WTC11 (cell line): ENCODE results near the gene OSBP2.

Experiments used
- ESRRA ChIP-seq: sonication (generic); formaldehyde crosslinking; IDR thresholded peaks from 2 replicates; pipeline ENCODE4 v1.8.1; 2022; ENCODE audit warnings: mild to moderate bottlenecking, missing genetic modification reagents, borderline replicate concordance
- NFATC4 ChIP-seq: fragments of 250-450 bp; sonication (Bioruptor Pico); IDR thresholded peaks from 2 replicates; pipeline ENCODE4 v1.9.0; 2021; ENCODE audit warnings: mild to moderate bottlenecking
- NR3C1 ChIP-seq: sonication (generic); formaldehyde crosslinking; conservative IDR thresholded peaks from 2 replicates; pipeline ENCODE4 v1.8.1; 2023; ENCODE audit warnings: low read depth, mild to moderate bottlenecking, missing genetic modification reagents
- SP1 ChIP-seq: sonication (generic); formaldehyde crosslinking; conservative IDR thresholded peaks from 2 replicates; pipeline ENCODE4 v1.8.1; 2022; ENCODE audit warnings: missing genetic modification reagents
- TEAD4 ChIP-seq: sonication (generic); formaldehyde crosslinking; IDR thresholded peaks from 2 replicates; pipeline ENCODE4 v1.8.0; 2022; ENCODE audit warnings: mild to moderate bottlenecking, missing genetic modification reagents
- ZNF219 ChIP-seq: sonication (generic); formaldehyde crosslinking; IDR thresholded peaks from 2 replicates; pipeline ENCODE4 v1.8.0; 2023; ENCODE audit warnings: missing genetic modification reagents, mild to moderate bottlenecking, borderline replicate concordance
- TF ChIP-seq, protein P1 (sequence below): fragments of 200-600 bp; IDR thresholded peaks from 2 replicates; pipeline ENCODE4 v1.8.0; 2022; ENCODE audit warnings: antibody characterized with exemption
- TF ChIP-seq, protein P2 (sequence below): sonication (generic); formaldehyde crosslinking; IDR thresholded peaks from 2 replicates; pipeline ENCODE4 v1.8.0; 2023; ENCODE audit warnings: missing genetic modification reagents
- TF ChIP-seq, protein P3 (sequence below): sonication (generic); formaldehyde crosslinking; conservative IDR thresholded peaks from 2 replicates; pipeline ENCODE4 v1.8.1; 2022; ENCODE audit warnings: mild to moderate bottlenecking, missing genetic modification reagents
- TF ChIP-seq, protein P4 (sequence below): sonication (generic); formaldehyde crosslinking; IDR thresholded peaks from 2 replicates; pipeline ENCODE4 v1.8.0; 2022; ENCODE audit warnings: mild to moderate bottlenecking, missing genetic modification reagents
- TF ChIP-seq, protein P5 (sequence below): sonication (generic); formaldehyde crosslinking; IDR thresholded peaks from 2 replicates; pipeline ENCODE4 v1.8.1; 2022; ENCODE audit warnings: mild to moderate bottlenecking, missing genetic modification reagents, moderate library complexity, borderline replicate concordance

DNA sequence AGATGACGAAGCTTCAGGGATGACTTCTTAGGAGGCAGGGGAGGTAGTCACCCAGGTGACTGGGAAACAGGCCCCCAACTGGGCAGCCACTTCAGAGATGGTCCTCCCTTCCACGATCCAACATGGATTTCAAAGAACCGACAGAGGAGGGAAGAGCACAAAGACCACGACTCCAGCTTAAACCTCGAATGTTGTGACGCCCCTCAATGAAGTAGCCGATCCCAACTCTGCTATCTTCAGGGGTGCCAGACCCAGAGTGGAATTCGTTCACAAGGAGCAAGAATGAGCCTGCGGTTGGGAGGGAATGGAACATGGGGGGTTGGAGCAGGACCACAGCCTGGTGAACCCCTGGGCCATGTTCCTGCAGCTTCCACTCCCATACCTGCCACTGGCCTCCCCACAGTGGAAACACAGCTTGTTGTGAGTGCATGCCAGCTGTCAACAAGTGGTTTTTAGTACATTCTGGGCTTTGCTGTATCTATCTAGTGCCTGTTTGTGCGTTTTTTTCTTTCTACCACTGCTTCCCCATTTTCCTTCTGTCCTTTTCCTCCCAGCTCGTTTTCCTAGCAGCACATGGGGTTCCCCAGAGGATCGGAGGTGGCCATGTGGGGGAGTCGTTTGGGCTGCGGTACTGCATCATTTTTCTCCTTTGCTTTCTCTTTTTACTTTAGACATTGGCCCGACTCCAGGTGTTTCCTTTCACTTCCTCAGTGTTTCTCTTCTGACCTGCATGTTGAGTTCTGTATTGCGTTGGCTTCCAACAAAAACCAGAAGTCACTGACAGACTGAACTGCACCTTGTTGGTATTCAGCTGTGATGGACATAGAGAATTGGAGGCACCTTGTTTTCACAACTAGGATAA, 208.1 kb downstream of the OSBP2 start:
- TF ChIP-seq, protein P1, sequence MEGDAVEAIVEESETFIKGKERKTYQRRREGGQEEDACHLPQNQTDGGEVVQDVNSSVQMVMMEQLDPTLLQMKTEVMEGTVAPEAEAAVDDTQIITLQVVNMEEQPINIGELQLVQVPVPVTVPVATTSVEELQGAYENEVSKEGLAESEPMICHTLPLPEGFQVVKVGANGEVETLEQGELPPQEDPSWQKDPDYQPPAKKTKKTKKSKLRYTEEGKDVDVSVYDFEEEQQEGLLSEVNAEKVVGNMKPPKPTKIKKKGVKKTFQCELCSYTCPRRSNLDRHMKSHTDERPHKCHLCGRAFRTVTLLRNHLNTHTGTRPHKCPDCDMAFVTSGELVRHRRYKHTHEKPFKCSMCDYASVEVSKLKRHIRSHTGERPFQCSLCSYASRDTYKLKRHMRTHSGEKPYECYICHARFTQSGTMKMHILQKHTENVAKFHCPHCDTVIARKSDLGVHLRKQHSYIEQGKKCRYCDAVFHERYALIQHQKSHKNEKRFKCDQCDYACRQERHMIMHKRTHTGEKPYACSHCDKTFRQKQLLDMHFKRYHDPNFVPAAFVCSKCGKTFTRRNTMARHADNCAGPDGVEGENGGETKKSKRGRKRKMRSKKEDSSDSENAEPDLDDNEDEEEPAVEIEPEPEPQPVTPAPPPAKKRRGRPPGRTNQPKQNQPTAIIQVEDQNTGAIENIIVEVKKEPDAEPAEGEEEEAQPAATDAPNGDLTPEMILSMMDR, result no peak
- TF ChIP-seq, protein P2, sequence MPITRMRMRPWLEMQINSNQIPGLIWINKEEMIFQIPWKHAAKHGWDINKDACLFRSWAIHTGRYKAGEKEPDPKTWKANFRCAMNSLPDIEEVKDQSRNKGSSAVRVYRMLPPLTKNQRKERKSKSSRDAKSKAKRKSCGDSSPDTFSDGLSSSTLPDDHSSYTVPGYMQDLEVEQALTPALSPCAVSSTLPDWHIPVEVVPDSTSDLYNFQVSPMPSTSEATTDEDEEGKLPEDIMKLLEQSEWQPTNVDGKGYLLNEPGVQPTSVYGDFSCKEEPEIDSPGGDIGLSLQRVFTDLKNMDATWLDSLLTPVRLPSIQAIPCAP (CRISPR knock-in tag), result no peak
- TF ChIP-seq NFATC4 (CRISPR knock-in tag) (no peak), SP1 (no peak), ESRRA (CRISPR knock-in tag) (no peak), ZNF219 (CRISPR knock-in tag) (no peak), NR3C1 (CRISPR knock-in tag) (no peak), TEAD4 (CRISPR knock-in tag) (no peak)
- TF ChIP-seq, protein P3, sequence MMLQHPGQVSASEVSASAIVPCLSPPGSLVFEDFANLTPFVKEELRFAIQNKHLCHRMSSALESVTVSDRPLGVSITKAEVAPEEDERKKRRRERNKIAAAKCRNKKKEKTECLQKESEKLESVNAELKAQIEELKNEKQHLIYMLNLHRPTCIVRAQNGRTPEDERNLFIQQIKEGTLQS, result no peak
- TF ChIP-seq, protein P4, sequence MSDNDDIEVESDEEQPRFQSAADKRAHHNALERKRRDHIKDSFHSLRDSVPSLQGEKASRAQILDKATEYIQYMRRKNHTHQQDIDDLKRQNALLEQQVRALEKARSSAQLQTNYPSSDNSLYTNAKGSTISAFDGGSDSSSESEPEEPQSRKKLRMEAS (CRISPR knock-in tag), result no peak
- TF ChIP-seq, protein P5, sequence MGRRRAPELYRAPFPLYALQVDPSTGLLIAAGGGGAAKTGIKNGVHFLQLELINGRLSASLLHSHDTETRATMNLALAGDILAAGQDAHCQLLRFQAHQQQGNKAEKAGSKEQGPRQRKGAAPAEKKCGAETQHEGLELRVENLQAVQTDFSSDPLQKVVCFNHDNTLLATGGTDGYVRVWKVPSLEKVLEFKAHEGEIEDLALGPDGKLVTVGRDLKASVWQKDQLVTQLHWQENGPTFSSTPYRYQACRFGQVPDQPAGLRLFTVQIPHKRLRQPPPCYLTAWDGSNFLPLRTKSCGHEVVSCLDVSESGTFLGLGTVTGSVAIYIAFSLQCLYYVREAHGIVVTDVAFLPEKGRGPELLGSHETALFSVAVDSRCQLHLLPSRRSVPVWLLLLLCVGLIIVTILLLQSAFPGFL, result no peak
